ENCODE results near the gene ZNF444. TPM values are rescaled to one million over a fixed set of nuclear protein-coding genes. Genes with fewer than 3 reads are reported as not detected.
"Not testable (repeated sequence)": the region's sequence is repeated elsewhere in the genome, so short reads cannot be mapped to it uniquely, and the experiment has no call there.

The ZNF444 gene
- total and polyA plus RNA-seq, 2 of the 4 experiments (the other 2 are of a cell fraction): 2.5 to 20.3 TPM

DNA sequence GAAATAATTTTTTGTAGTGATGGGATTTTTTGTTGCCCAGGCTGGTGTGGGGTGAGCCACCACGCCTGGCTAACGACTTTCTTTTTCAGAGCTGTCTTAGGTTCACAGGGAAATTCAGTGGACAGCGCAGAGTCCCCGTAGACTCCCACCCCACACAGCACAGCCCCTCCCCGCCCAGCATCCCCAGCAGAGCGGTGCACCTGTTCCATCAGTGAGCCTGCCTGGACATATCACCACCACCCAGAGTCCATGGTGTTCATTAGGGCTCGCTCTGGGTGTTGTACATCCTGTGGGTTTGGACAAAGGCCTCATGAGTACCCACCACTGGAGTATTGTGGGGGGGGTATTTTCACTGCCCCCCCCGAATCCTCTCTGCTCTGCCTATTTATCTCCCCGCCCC lies 68.9 kb downstream of the ZNF444 start:
- BruUV-seq (replicated peaks); H3K27ac ChIP-seq (ENCODE audit: insufficient read depth, low read length); H3K79me1 ChIP-seq (ENCODE audit: low read depth in 1 of 2, low read length in 2 of 2); H4K5ac ChIP-seq (ENCODE audit: low read depth, low read length); H3K14ac ChIP-seq (replicated peaks; ENCODE audit: low read depth, low read length); in situ Hi-C loops (cut with MboI; ENCODE audit: low sequenced_read_pairs); H2BK120ac ChIP-seq (ENCODE audit: low read depth, low read length); H3K4me2 ChIP-seq (ENCODE audit: low read depth, low read length); H3K4me3 ChIP-seq (ENCODE audit: insufficient read depth, low read depth, low read length); DNase-seq; H3K36me3 ChIP-seq (ENCODE audit: control insufficient read depth, insufficient read depth, low read length); H3K27me3 ChIP-seq (ENCODE audit: control insufficient read depth, insufficient read depth, low read length); H2AFZ ChIP-seq (replicated peaks; ENCODE audit: low read length, poor library complexity); CTCF ChIA-PET; H3K9me3 ChIP-seq (ENCODE audit: control insufficient read depth, insufficient read depth, low read length); H3K23ac ChIP-seq (ENCODE audit: low read depth, low read length); intact Hi-C loops (cut with micrococcal nuclease); H3K56ac ChIP-seq (ENCODE audit: extremely low read depth, insufficient read depth, low read length); H4K20me1 ChIP-seq (ENCODE audit: insufficient read depth, low read length); H3K9ac ChIP-seq (ENCODE audit: low read depth, low read length); H3K4ac ChIP-seq (ENCODE audit: low read depth, low read length); POLR2A ChIA-PET (ENCODE audit: unreplicated experiment); H2AK9ac ChIP-seq (replicated peaks; ENCODE audit: low read depth, low read length, poor library complexity); H4K8ac ChIP-seq (ENCODE audit: low read depth in 2 of 2, low read length in 2 of 2); H3K4me1 ChIP-seq (ENCODE audit: control insufficient read depth, insufficient read depth, low read length); H2BK20ac ChIP-seq (ENCODE audit: low read depth, low read length); dilution Hi-C loops (cut with HindIII; ENCODE audit: low sequenced_read_pairs, unreplicated experiment); H4K91ac ChIP-seq (ENCODE audit: insufficient read depth, low read depth, low read length); H2BK5ac ChIP-seq (ENCODE audit: low read depth, low read length, poor library complexity, severe bottlenecking); H3K9me1 ChIP-seq (ENCODE audit: insufficient read depth, low read length); H2AK5ac ChIP-seq (ENCODE audit: low read depth, low read length); H2BK15ac ChIP-seq (ENCODE audit: low read depth, low read length); ATAC-seq (ENCODE audit: low read depth); H3K18ac ChIP-seq (ENCODE audit: low read depth, low read length): not testable (repeated sequence)
- WGBS, 2 experiments (ENCODE audit: extremely low coverage in 2 of 2, insufficient read length in 1 of 2): no CpG with 5 or more reads among the region's 9 CpGs

Small RNA genes lying within 50 kb of the gene (microRNA-seq; reads per million reads assigned to microRNA genes)
- gene AC024580.2 (ENCODE audit: insufficient read depth, insufficient read length) (not detected), gene RF00019 (ENCODE audit: insufficient read depth, insufficient read length) (not detected)

Small RNA genes lying within 50 kb of the gene (small RNA-seq; reads per million reads assigned to genes)
- 0 reads per million in 5 experiments for gene AC024580.2
- 0 reads per million in 5 experiments for gene RF00019

Other genes starting within 250 kb of the ZNF444 start
- gene NLRP13, start 209.0 kb upstream of the ZNF444 start, total RNA-seq (2012; rRNA removed): not detected in 2 replicates
- gene NLRP13, start 209.0 kb upstream of the ZNF444 start, polyA plus RNA-seq (2012; rRNA removed): not detected in 2 replicates
- gene NLRP8, start 193.5 kb upstream of the ZNF444 start, total RNA-seq (2012; rRNA removed): not detected in 2 replicates
- not detected in 2 replicates for gene NLRP8, start 193.5 kb upstream of the ZNF444 start, polyA plus RNA-seq (2012; rRNA removed)
- not detected in 2 replicates for gene NLRP5, start 154.5 kb upstream of the ZNF444 start, total RNA-seq (2012; rRNA removed)
- gene NLRP5, start 154.5 kb upstream of the ZNF444 start, polyA plus RNA-seq (2012; rRNA removed): not detected in 2 replicates
- gene ZNF787, start 20.0 kb upstream of the ZNF444 start, total RNA-seq (2012; rRNA removed): 4.8 and 5.6 TPM in 2 replicates
- 11.2 and 17.7 TPM in 2 replicates for gene ZNF787, start 20.0 kb upstream of the ZNF444 start, polyA plus RNA-seq (2012; rRNA removed)
- not detected in 2 replicates for gene GALP, start 34.7 kb downstream of the ZNF444 start, total RNA-seq (2012; rRNA removed)
- gene GALP, start 34.7 kb downstream of the ZNF444 start, polyA plus RNA-seq (2012; rRNA removed): not detected in 2 replicates
- gene ZSCAN5B, start 56.5 kb downstream of the ZNF444 start, total RNA-seq (2012; rRNA removed): not detected in 2 replicates
- gene ZSCAN5B, start 56.5 kb downstream of the ZNF444 start, polyA plus RNA-seq (2012; rRNA removed): not detected in 2 replicates
- not detected in 2 replicates for gene ZSCAN5C, start 61.0 kb downstream of the ZNF444 start, total RNA-seq (2012; rRNA removed)
- not detected in 2 replicates for gene ZSCAN5C, start 61.0 kb downstream of the ZNF444 start, polyA plus RNA-seq (2012; rRNA removed)
- not detected in 2 replicates for gene EDDM13, start 131.5 kb downstream of the ZNF444 start, total RNA-seq (2012; rRNA removed)
- not detected in 2 replicates for gene EDDM13, start 131.5 kb downstream of the ZNF444 start, polyA plus RNA-seq (2012; rRNA removed)
- gene ZSCAN5A, start 173.6 kb downstream of the ZNF444 start, total RNA-seq (2012; rRNA removed): 3.6 and 4.3 TPM in 2 replicates
- 5.0 and 7.5 TPM in 2 replicates for gene ZSCAN5A, start 173.6 kb downstream of the ZNF444 start, polyA plus RNA-seq (2012; rRNA removed)